K562 (cell line): Measurements from ENCODE around the gene SCN4B. TPM values are rescaled to one million over a fixed set of nuclear protein-coding genes. Genes with fewer than 3 reads are reported as not detected.
A peak's percentile ranks its signal among the peaks of the same experiment; 100 is the strongest.

Experiments used
- ATAC-seq: fragments of 200-7000 bp; cut with Tn5 transposase; 3 replicates; pipeline ENCODE4 v1.9.1; 2020; ENCODE audit warnings: moderate library complexity
- BruUV-seq: library from RNA; stranded (reverse); fragments of 400-500 nt; replicated peaks from 2 replicates; lab custom pipeline; 2021; lab: Mats Ljungman, UMichigan
- CTCF ChIA-PET: fragments of 300-600 bp; formaldehyde crosslinking; extraction: SDS; loops from one replicate; lab custom pipeline; 2021; ENCODE audit warnings: low intra/inter-chr PET ratio; lab: Yijun Ruan, JAX
- POLR2A ChIA-PET: fragments of 300-600, 350-650 bp; sonication (Branson Sonifier 250); formaldehyde crosslinking; extraction: SDS; loops from one replicate; lab custom pipeline; 2021; ENCODE audit warnings: antibody characterized with exemption, inconsistent platforms; lab: Yijun Ruan, JAX
- DNase-seq, 4 experiments: peaks; one replicate each; pipeline versions ENCODE4 v3.0.0 to v3.0.0-alpha.2; 2011 to 2018; ENCODE audit warnings: low spot score in 3 of 4, mixed read lengths in 3 of 4; ENCODE audit errors: extremely low read depth in 1 of 4
- FAIRE-seq: peaks from 2 replicates; lab custom pipeline; 2011; peaks lifted over from hg19 to GRCh38; lab: Jason Lieb, UNC
- H2AFZ ChIP-seq: 2 replicates; pipeline ENCODE4 v1.6.0; 2011; ENCODE audit warnings: low read depth, low read length, control low read depth, inconsistent platforms
- H3K27ac ChIP-seq: fragments of 200-600 bp; 3 replicates; pipeline ENCODE4 v1.8.0; 2011; ENCODE audit warnings: low read depth, mild to moderate bottlenecking, control low read depth, inconsistent platforms, low read length, moderate library complexity, mixed read lengths; ENCODE audit errors: extremely low read depth
- H3K27me3 ChIP-seq, 2 experiments: fragments of 300-600 bp in 1 of 2; 2 replicates in 1 of 2; 3 replicates in 1 of 2; pipeline versions ENCODE4 v1.6.0 to v1.8.0; 2011; ENCODE audit warnings: inconsistent platforms in 2 of 2, low read length in 2 of 2, mild to moderate bottlenecking in 1 of 2, mixed read lengths in 1 of 2, moderate library complexity in 1 of 2; ENCODE audit not compliant: control insufficient read depth in 2 of 2, insufficient read depth in 2 of 2
- H3K36me3 ChIP-seq: fragments of 300-600 bp; 3 replicates; pipeline ENCODE4 v1.8.0; 2011; ENCODE audit warnings: mild to moderate bottlenecking, low read length, inconsistent platforms; ENCODE audit not compliant: control insufficient read depth, insufficient read depth
- H3K4me1 ChIP-seq, 2 experiments: fragments of 200-600 bp in 1 of 2; replicated peaks in 1 of 2; 2 replicates in 1 of 2; 3 replicates in 1 of 2; pipeline versions ENCODE4 v1.5.1 to v1.8.0; 2011; ENCODE audit warnings: inconsistent platforms in 2 of 2, low read length in 2 of 2, mild to moderate bottlenecking in 1 of 2, mixed read lengths in 1 of 2, moderate library complexity in 1 of 2; ENCODE audit not compliant: control insufficient read depth in 2 of 2, insufficient read depth in 2 of 2
- H3K4me2 ChIP-seq: 2 replicates; pipeline ENCODE4 v1.6.1; 2011; ENCODE audit warnings: low read length, control low read depth, inconsistent platforms, mixed read lengths; ENCODE audit not compliant: insufficient read depth
- H3K4me3 ChIP-seq: fragments of 200-600 bp; sonication (generic), shearing (Covaris generic); 2 replicates; pipeline ENCODE4 v1.5.1; 2016; ENCODE audit warnings: control low read depth, inconsistent platforms
- H3K79me2 ChIP-seq: fragments of 200-600 bp; 3 replicates; pipeline ENCODE4 v1.8.0; 2011; ENCODE audit warnings: low read length, inconsistent platforms; ENCODE audit not compliant: control insufficient read depth, insufficient read depth
- H3K9ac ChIP-seq, 2 experiments: 2 replicates each; pipeline versions ENCODE4 v1.6.0 to v1.6.1; 2011; ENCODE audit warnings: low read depth in 2 of 2, low read length in 2 of 2, control low read depth in 1 of 2, inconsistent platforms in 1 of 2, mild to moderate bottlenecking in 1 of 2, mixed read lengths in 1 of 2; ENCODE audit not compliant: insufficient read depth in 1 of 2
- H3K9me1 ChIP-seq: one replicate; pipeline ENCODE4 v1.6.0; 2011; ENCODE audit warnings: inconsistent platforms, mild to moderate bottlenecking, low read length, moderate library complexity; ENCODE audit not compliant: control insufficient read depth, insufficient read depth
- H3K9me3 ChIP-seq: replicated peaks from 2 replicates; pipeline ENCODE4 v1.5.1; 2011; ENCODE audit warnings: low read depth, low read length, inconsistent platforms; ENCODE audit not compliant: control insufficient read depth, insufficient read depth
- H4K20me1 ChIP-seq: replicated peaks from 2 replicates; pipeline ENCODE4 v1.6.1; 2011; ENCODE audit warnings: low read length, inconsistent platforms, mixed read lengths; ENCODE audit not compliant: control insufficient read depth, insufficient read depth
- RBM25 ChIP-seq: fragments of 200-400 bp; formaldehyde crosslinking; IDR thresholded peaks from 2 replicates; pipeline ENCODE4 v1.6.1; 2018; ENCODE audit warnings: low read length, low read depth, moderate library complexity; ENCODE audit not compliant: severe bottlenecking
- TARDBP ChIP-seq: fragments of 450-650 bp; IDR thresholded peaks from 2 replicates; pipeline ENCODE4 v1.6.1; 2016
- TBP ChIP-seq: optimal IDR thresholded peaks from 2 replicates; pipeline ENCODE3; 2011; ENCODE audit warnings: low read depth, low read length, improper control_type of control experiment
- TRIM28 ChIP-seq: fragments of 450-650 bp; IDR thresholded peaks from 2 replicates; pipeline ENCODE4 v1.6.1; 2017
- WGBS: fragments of 100-300 bp; shearing (Covaris generic); methylation state at CpG from one replicate; pipeline ENCODE4 v1.1.6; 2016; ENCODE audit warnings: low coverage, mixed read lengths; ENCODE audit not compliant: insufficient coverage; ENCODE audit errors: missing lambda C conversion rate; 5-methylcytosine and 5-hydroxymethylcytosine counted together
- in situ Hi-C: fragments of 300-500 bp; cut with MboI; formaldehyde crosslinking; loops from 4 replicates; pipeline ENCODE4 v1.15.0; 2018; ENCODE audit warnings: inconsistent platforms, mixed read lengths
- intact Hi-C: fragments of 100-400 bp; cut with micrococcal nuclease; formaldehyde crosslinking; loops from 2 replicates; pipeline ENCODE4 v1.14.2; 2022
- polyA plus RNA-seq, 8 experiments: library from polyadenylated mRNA; depleted of rRNA in 4 of 8; stranded (reverse) in 5 of 8; unstranded in 3 of 8; fragments of >200 nt; fragmentation: Nextera tagmentation in 2 of 8; fragmentation: Illumina TruSeq in 1 of 8; extraction: Ambion mirVana in 2 of 8; extraction: Trizol in 1 of 8; gene quantifications; 2 replicates each; pipeline versions ENCODE4 v1.2.1 to v1.2.3, GENCODE V29; 2011 to 2014; ENCODE audit warnings: inconsistent platforms in 1 of 8, missing spikeins in 1 of 8
- total RNA-seq, 7 experiments: library from RNA; depleted of rRNA in 6 of 7; stranded (reverse); fragments of >200 nt in 6 of 7; fragmentation: Illumina TruSeq in 2 of 7; extraction: Trizol in 2 of 7; gene quantifications; 2 replicates each; pipeline versions ENCODE4 v1.2.1 to v1.2.3, GENCODE V29; 2011 to 2021; ENCODE audit warnings: low replicate concordance in 1 of 7
- TF ChIP-seq, protein P1 (sequence below): sonication (generic); formaldehyde crosslinking; IDR thresholded peaks from 2 replicates; pipeline ENCODE4 v1.8.0; 2022; ENCODE audit warnings: mild to moderate bottlenecking, missing genetic modification reagents
- TF ChIP-seq, protein P2 (sequence below): fragments of 450-650 bp; IDR thresholded peaks from 2 replicates; pipeline ENCODE4 v1.6.1; 2018; ENCODE audit warnings: mild to moderate bottlenecking, low read depth; ENCODE audit not compliant: partially characterized antibody

Gene SCN4B
- total and polyA plus RNA-seq, 9 of the 15 experiments (the other 6 are each of a cell fraction or from before 2014, with no cell fraction given): 0.03 TPM; not detected in 8

DNA sequence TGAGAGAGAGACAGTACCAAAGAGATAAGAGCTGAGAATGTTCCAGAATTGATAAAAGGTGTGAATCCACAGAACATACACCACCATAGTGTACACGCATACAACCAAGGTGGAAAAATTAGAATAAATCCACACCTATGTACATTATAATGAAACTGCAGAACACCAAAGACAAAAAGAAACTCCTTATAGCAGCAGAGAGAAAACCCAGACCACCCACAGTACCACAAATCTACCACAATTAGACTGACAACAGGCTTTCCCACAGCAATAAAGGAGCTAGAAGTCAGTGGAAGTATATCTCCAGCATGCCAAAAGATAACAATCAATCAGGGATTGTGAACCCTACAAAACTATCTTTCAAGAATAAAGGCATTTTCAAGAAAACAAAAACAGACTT, 31.8 kb downstream of the SCN4B start:
- H3K27me3 ChIP-seq: no peaks in the 10 kb centered on the region
- TF ChIP-seq, protein P1, sequence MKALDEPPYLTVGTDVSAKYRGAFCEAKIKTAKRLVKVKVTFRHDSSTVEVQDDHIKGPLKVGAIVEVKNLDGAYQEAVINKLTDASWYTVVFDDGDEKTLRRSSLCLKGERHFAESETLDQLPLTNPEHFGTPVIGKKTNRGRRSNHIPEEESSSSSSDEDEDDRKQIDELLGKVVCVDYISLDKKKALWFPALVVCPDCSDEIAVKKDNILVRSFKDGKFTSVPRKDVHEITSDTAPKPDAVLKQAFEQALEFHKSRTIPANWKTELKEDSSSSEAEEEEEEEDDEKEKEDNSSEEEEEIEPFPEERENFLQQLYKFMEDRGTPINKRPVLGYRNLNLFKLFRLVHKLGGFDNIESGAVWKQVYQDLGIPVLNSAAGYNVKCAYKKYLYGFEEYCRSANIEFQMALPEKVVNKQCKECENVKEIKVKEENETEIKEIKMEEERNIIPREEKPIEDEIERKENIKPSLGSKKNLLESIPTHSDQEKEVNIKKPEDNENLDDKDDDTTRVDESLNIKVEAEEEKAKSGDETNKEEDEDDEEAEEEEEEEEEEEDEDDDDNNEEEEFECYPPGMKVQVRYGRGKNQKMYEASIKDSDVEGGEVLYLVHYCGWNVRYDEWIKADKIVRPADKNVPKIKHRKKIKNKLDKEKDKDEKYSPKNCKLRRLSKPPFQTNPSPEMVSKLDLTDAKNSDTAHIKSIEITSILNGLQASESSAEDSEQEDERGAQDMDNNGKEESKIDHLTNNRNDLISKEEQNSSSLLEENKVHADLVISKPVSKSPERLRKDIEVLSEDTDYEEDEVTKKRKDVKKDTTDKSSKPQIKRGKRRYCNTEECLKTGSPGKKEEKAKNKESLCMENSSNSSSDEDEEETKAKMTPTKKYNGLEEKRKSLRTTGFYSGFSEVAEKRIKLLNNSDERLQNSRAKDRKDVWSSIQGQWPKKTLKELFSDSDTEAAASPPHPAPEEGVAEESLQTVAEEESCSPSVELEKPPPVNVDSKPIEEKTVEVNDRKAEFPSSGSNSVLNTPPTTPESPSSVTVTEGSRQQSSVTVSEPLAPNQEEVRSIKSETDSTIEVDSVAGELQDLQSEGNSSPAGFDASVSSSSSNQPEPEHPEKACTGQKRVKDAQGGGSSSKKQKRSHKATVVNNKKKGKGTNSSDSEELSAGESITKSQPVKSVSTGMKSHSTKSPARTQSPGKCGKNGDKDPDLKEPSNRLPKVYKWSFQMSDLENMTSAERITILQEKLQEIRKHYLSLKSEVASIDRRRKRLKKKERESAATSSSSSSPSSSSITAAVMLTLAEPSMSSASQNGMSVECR (CRISPR knock-in tag): no peak
- TF ChIP-seq, protein P2, sequence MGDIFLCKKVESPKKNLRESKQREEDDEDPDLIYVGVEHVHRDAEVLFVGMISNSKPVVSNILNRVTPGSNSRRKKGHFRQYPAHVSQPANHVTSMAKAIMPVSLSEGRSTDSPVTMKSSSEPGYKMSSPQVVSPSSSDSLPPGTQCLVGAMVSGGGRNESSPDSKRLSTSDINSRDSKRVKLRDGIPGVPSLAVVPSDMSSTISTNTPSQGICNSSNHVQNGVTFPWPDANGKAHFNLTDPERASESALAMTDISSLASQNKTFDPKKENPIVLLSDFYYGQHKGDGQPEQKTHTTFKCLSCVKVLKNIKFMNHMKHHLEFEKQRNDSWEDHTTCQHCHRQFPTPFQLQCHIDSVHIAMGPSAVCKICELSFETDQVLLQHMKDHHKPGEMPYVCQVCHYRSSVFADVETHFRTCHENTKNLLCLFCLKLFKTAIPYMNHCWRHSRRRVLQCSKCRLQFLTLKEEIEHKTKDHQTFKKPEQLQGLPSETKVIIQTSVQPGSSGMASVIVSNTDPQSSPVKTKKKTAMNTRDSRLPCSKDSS: peak; percentile 29
- TF ChIP-seq RBM25: peak; percentile 29
- TF ChIP-seq TARDBP: no peak
- TF ChIP-seq TBP: no peak
- TF ChIP-seq TRIM28: peak; percentile 57; the same call in 1 of the 2 replicates
- no peak overlapping the region for H3K4me3 ChIP-seq
- H3K36me3 ChIP-seq: no peaks in the 10 kb centered on the region
- intact Hi-C loops (no loop called here), in situ Hi-C loops (no loop called here)
- H3K9me1 ChIP-seq: no peaks in the 10 kb centered on the region
- WGBS: 75% methylated on average over 1 of the region's 1 CpG
- no TSS peak for BruUV-seq
- no peak overlapping the region for H3K9ac ChIP-seq
- ATAC-seq (no peak), FAIRE-seq (no peak), DNase-seq (no peak)
- H3K4me1 ChIP-seq: no peaks in the 10 kb centered on the region
- H4K20me1 ChIP-seq: no peaks in the 10 kb centered on the region
- POLR2A ChIA-PET: no interaction called here
- H2AFZ ChIP-seq: no peak overlapping the region
- CTCF ChIA-PET: no interaction called here
- no peaks in the 10 kb centered on the region for H3K79me2 ChIP-seq
- H3K27ac ChIP-seq: no peak overlapping the region
- no peaks in the 10 kb centered on the region for H3K9me3 ChIP-seq
- no peak overlapping the region for H3K4me2 ChIP-seq
